ENCODE measurements around the gene MAIP1. TPM values are rescaled to one million over a fixed set of nuclear protein-coding genes. Genes with fewer than 3 reads are reported as not detected.

MAIP1 gene
- total and polyA plus RNA-seq, 2 donors (not counting 3 experiments of a cell fraction or from before 2014, with no cell fraction given), result 12.0 to 17.7 TPM

- ChIA-PET CTCF (interaction anchor here (1.0 kb wide), 1 partner anchor 13 kb away, joined by 3 read pairs; no protein-coding TSS in a partner anchor), POLR2A (no interaction called here)
- no TSS peak for BruUV-seq (replicated peaks)
- Histone ChIP-seq H2AFZ (ENCODE audit: low read depth, low read length) (no peak overlapping the region), H3K36me3 (ENCODE audit: control insufficient read depth in 2 of 2, extremely low read depth in 1 of 2, insufficient read depth in 2 of 2, low read length in 2 of 2) (peaks cover 9 to 10% of the 10 kb centered on the region in 2 experiments), H3K79me2 (ENCODE audit: control insufficient read depth, insufficient read depth, low read length) (peaks cover 5% of the 10 kb centered on the region), H3K9me3 (replicated peaks; ENCODE audit: control insufficient read depth, insufficient read depth, low read length) (no peaks in the 10 kb centered on the region), H3K27ac (ENCODE audit: insufficient read depth, low read depth, low read length) (no peak overlapping the region), H3K9ac (replicated peaks; ENCODE audit: extremely low read depth, insufficient read depth, low read length) (no peak overlapping the region), H3K4me3 (replicated peaks in 1 of 3; ENCODE audit: insufficient read depth in 1 of 3, low read depth in 1 of 3, low read length in 3 of 3) (no peak overlapping the region), H3K9me1 (replicated peaks; ENCODE audit: control insufficient read depth, extremely low read depth, insufficient read depth, low read length) (no peaks in the 10 kb centered on the region), H4K20me1 (replicated peaks; ENCODE audit: control insufficient read depth, extremely low read depth, insufficient read depth, low read length) (no peaks in the 10 kb centered on the region), H3K4me2 (ENCODE audit: insufficient read depth, low read length) (no peak overlapping the region), H3K4me1 (ENCODE audit: control insufficient read depth, extremely low read depth, insufficient read depth, low read length) (no peaks in the 10 kb centered on the region), H3K27me3 (ENCODE audit: control insufficient read depth in 2 of 2, insufficient read depth in 2 of 2, low read length in 2 of 2) (no peaks in the 10 kb centered on the region)
- dilution Hi-C loops (cut with MboI; ENCODE audit: extremely low pct_ligation_motif_present, low sequenced_read_pairs) (no loop called here), intact Hi-C loops (cut with micrococcal nuclease) (no loop called here)
- no peak for TF ChIP-seq EZH2 (IDR thresholded peaks at IDR 0.05; ENCODE audit: borderline replicate concordance, low read depth, low read length, severe bottlenecking)
- TF ChIP-seq POLR2AphosphoS5 (IDR thresholded peaks at IDR 0.05; ENCODE audit: insufficient read depth, low read depth, low read length), result no peak
- TF ChIP-seq POLR2A (IDR thresholded peaks at IDR 0.05; ENCODE audit: low read depth, low read length), result no peak
- DNase-seq (ENCODE audit: low read depth, low spot score), result no peak
- FAIRE-seq, result no peak
These were observed 8.5 kb upstream of the MAIP1 start for GRCh38 chr2:199946836-199947235.

- Histone ChIP-seq H3K27me3 (ENCODE audit: control insufficient read depth in 2 of 2, insufficient read depth in 2 of 2, low read length in 2 of 2) (no peaks in the 10 kb centered on the region), H3K9ac (replicated peaks; ENCODE audit: extremely low read depth, insufficient read depth, low read length) (no peak overlapping the region), H3K79me2 (ENCODE audit: control insufficient read depth, insufficient read depth, low read length) (peaks cover 37% of the 10 kb centered on the region), H3K27ac (ENCODE audit: insufficient read depth, low read depth, low read length) (no peak overlapping the region), H3K36me3 (ENCODE audit: control insufficient read depth in 2 of 2, extremely low read depth in 1 of 2, insufficient read depth in 2 of 2, low read length in 2 of 2) (peaks cover 4 to 10% of the 10 kb centered on the region in 2 experiments), H3K4me2 (ENCODE audit: insufficient read depth, low read length) (no peak overlapping the region), H3K4me1 (ENCODE audit: control insufficient read depth, extremely low read depth, insufficient read depth, low read length) (peaks cover 10% of the 10 kb centered on the region), H4K20me1 (replicated peaks; ENCODE audit: control insufficient read depth, extremely low read depth, insufficient read depth, low read length) (no peaks in the 10 kb centered on the region), H3K4me3 (replicated peaks in 1 of 3; ENCODE audit: insufficient read depth in 1 of 3, low read depth in 1 of 3, low read length in 3 of 3) (no peak overlapping the region), H2AFZ (ENCODE audit: low read depth, low read length) (no peak overlapping the region), H3K9me3 (replicated peaks; ENCODE audit: control insufficient read depth, insufficient read depth, low read length) (no peaks in the 10 kb centered on the region), H3K9me1 (replicated peaks; ENCODE audit: control insufficient read depth, extremely low read depth, insufficient read depth, low read length) (no peaks in the 10 kb centered on the region)
- TF ChIP-seq GATA2 (IDR thresholded peaks at IDR 0.05; ENCODE audit: insufficient read depth, insufficient read length, low read depth, low read length) (no peak), POLR2A (IDR thresholded peaks at IDR 0.05; ENCODE audit: low read depth, low read length) (no peak), EZH2 (IDR thresholded peaks at IDR 0.05; ENCODE audit: borderline replicate concordance, low read depth, low read length, severe bottlenecking) (no peak), CTCF (IDR thresholded peaks at IDR 0.05; ENCODE audit: extremely low read depth in 1 of 2, insufficient read depth in 1 of 2, low read depth in 1 of 2, low read length in 2 of 2) (no peak), JUN (IDR thresholded peaks at IDR 0.05; ENCODE audit: borderline replicate concordance, insufficient read depth, insufficient read length, low read depth) (no peak), MYC (IDR thresholded peaks at IDR 0.05; ENCODE audit: low read depth, low read length) (no peak), MAX (IDR thresholded peaks at IDR 0.05; ENCODE audit: insufficient read depth, insufficient read length) (no peak), FOS (IDR thresholded peaks at IDR 0.05; ENCODE audit: borderline replicate concordance, insufficient read depth, low read length) (no peak), POLR2AphosphoS5 (IDR thresholded peaks at IDR 0.05; ENCODE audit: insufficient read depth, low read depth, low read length) (no peak)
- FAIRE-seq (no peak), DNase-seq (ENCODE audit: low read depth, low spot score) (no peak)
- POLR2A ChIA-PET, result no interaction called here
- intact Hi-C loops (cut with micrococcal nuclease), result no loop called here
- dilution Hi-C loops (cut with MboI; ENCODE audit: extremely low pct_ligation_motif_present, low sequenced_read_pairs), result no loop called here
- BruUV-seq (replicated peaks), result no TSS peak
- CTCF ChIA-PET, result no interaction called here
These were observed 5.0 kb upstream of the MAIP1 start for GRCh38 chr2:199950396-199950795.

Data from endothelial cell of umbilical vein (primary cell).